Coronary artery (tissue), 2 donors: ENCODE data around the gene C1orf53.
"Not testable (repeated sequence)": the region's sequence is repeated elsewhere in the genome, so short reads cannot be mapped to it uniquely, and the experiment has no call there.

Source experiments
- DNase-seq: peaks from one replicate; pipeline ENCODE4 v3.0.0-alpha.2; 2017; ENCODE audit warnings: low spot score
- H3K27ac ChIP-seq, 2 donors: fragments of 200-600 bp; sonication (generic); one replicate each; pipeline ENCODE4 v1.5.1; 2016 to 2019
- H3K4me3 ChIP-seq: fragments of 200-600 bp; sonication (generic); 2 replicates; pipeline ENCODE4 v1.5.1; 2016; ENCODE audit warnings: mild to moderate bottlenecking, moderate library complexity
- CTCF ChIP-seq: fragments of 200-600 bp; sonication (generic); IDR thresholded peaks from one replicate; pipeline ENCODE4 v1.5.1; 2019; ENCODE audit warnings: antibody characterized with exemption

C1orf53 gene

GRCh38 chr1:197902454-197903195, at the start of gene C1orf53:
Gene C1orf53 (plus strand): TSS chr1:197902630. CDS start chr1:197902650, 20 bp downstream.
- H3K27ac ChIP-seq, result peak within 1 kb of the TSS; percentile 62 to 89
- TF ChIP-seq CTCF, result no peak
- DNase-seq, result peak; percentile 83
- H3K4me3 ChIP-seq, result peak within 1 kb of the TSS; percentile 94

DNA sequence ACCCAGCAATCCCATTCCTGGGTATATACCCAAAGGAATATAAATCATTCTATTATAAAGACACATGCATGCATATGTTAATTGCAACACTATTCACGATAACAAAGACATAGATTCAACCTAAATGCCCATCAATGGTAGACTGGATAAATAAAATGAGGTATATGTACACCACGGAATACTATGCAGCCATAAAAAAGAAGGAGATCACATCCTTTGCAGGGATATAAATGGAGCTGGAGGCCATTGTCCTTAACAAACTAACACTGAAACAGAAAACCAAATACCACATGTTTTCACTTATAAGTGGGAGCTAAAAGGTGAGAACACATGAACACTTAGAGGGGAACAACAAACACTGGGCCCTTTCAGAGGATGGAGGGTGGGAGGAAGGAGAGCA, 46.7 kb upstream of the C1orf53 start:
- not testable (repeated sequence) for H3K4me3 ChIP-seq, H3K27ac ChIP-seq, DNase-seq

- Histone ChIP-seq H3K4me3 (no peak overlapping the region), H3K27ac (no peak overlapping the region)
- no peak for TF ChIP-seq CTCF
- no peak for DNase-seq
Measured at GRCh38 chr1:197857477-197857876, 45.0 kb upstream of the C1orf53 start.

DNA sequence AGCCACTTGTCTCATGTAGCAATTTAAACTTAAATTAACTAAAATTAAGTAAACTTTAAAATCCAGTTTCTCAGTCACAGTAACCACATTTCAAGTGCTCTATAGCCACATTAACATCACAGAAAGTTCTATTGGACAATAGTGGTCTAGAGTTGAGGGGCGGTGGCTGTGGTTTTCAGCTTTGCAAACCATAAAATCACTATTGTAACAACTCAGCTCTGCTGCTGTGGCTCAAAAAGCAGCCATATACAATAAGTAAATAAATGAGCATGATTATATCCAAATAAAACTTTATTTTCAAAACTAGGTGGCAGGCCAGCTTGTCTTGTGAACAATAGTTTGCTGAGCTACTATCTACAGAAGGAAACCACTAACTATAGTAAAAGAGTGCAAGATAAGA, 43.4 kb upstream of the C1orf53 start:
- TF ChIP-seq CTCF, result no peak
- DNase-seq, result no peak
- Histone ChIP-seq H3K4me3 (no peak overlapping the region), H3K27ac (no peak overlapping the region)

DNA sequence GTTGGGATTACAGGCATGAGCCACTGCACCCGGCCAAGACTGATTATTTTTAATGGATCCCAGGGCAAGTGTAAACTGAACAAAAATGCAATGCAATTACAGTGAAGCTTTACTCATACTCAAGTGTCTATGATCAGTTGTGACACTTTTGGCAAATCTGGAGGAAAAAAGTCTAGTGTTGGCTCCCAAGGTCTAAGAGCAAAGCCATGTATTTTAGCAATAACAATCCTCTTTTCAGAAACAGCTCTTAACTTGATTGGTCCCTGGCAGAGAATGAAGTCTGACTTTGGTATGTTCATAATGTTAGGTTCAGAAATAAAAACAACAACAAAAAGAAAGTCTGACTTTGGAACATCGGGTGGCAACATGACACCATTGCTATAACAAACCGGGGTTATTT, 40.2 kb upstream of the C1orf53 start:
- TF ChIP-seq CTCF, result no peak
- no peak overlapping the region for H3K27ac ChIP-seq
- H3K4me3 ChIP-seq, result no peak overlapping the region
- no peak for DNase-seq

DNA sequence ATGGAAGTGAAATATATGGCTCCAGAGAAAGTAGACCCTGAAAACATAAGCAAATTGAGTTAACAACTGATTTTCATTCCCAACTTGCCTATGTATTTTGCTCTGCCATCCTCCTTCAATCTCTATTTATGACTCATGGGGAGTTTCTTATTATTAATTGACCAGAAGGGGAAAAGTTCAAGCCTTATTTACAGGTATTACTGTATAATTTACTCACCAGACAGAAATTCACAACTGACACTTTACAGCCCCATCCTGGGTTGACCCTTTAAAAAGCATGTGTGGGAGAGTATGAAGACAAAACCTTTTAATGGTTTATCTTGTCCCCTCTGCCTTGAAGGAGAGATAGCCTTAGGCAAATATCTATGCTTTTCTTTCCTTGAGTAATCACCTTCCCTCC, 39.8 kb upstream of the C1orf53 start:
- DNase-seq, result no peak
- Histone ChIP-seq H3K27ac (no peak overlapping the region), H3K4me3 (no peak overlapping the region)
- no peak for TF ChIP-seq CTCF

DNA sequence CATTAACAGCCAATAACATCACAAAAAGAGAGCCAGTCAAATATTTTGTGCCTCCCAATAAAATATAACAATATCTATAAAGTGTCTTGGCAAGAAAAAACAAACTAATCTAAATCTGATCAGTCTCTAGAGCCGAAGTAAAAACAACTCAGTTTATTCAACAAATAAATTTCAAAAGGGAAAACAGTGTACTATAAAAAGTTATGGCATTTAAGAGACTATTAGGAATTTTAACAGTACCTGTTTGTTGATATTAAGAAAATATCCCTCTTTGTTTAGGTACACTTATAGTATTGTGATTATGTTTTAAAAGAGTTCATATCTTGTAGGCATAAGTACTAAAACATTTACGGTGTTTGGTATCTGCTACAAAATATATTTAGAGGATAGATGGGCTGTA, 36.6 kb upstream of the C1orf53 start:
- H3K27ac ChIP-seq, result no peak overlapping the region
- TF ChIP-seq CTCF, result no peak
- H3K4me3 ChIP-seq, result no peak overlapping the region
- no peak for DNase-seq
